ENCODE data around the gene CD151. TPM values are rescaled to one million over a fixed set of nuclear protein-coding genes. Genes with fewer than 3 reads are reported as not detected.

The CD151 gene
- polyA plus RNA-seq, 1 donor (not counting 4 experiments of a cell fraction or from before 2014, with no cell fraction given), result 434 TPM

GRCh38 chr11:795634-796564 is 36.9 kb upstream of the CD151 start:
- H3K4me1 ChIP-seq (ENCODE audit: control insufficient read depth, extremely low read depth, insufficient read depth, low read length), result peaks cover 17% of the 10 kb centered on the region
- no peaks in the 10 kb centered on the region for H4K20me1 ChIP-seq (ENCODE audit: control insufficient read depth, extremely low read depth, insufficient read depth, low read length)
- H3K9me1 ChIP-seq (ENCODE audit: control insufficient read depth, extremely low read depth, insufficient read depth, low read length), result no peaks in the 10 kb centered on the region
- FAIRE-seq, result peak; percentile 78
- TF ChIP-seq, protein P1, sequence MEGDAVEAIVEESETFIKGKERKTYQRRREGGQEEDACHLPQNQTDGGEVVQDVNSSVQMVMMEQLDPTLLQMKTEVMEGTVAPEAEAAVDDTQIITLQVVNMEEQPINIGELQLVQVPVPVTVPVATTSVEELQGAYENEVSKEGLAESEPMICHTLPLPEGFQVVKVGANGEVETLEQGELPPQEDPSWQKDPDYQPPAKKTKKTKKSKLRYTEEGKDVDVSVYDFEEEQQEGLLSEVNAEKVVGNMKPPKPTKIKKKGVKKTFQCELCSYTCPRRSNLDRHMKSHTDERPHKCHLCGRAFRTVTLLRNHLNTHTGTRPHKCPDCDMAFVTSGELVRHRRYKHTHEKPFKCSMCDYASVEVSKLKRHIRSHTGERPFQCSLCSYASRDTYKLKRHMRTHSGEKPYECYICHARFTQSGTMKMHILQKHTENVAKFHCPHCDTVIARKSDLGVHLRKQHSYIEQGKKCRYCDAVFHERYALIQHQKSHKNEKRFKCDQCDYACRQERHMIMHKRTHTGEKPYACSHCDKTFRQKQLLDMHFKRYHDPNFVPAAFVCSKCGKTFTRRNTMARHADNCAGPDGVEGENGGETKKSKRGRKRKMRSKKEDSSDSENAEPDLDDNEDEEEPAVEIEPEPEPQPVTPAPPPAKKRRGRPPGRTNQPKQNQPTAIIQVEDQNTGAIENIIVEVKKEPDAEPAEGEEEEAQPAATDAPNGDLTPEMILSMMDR (optimal IDR thresholded peaks at IDR 0.05 in 1 of 3, IDR thresholded peaks at IDR 0.05 in 1 of 3, conservative IDR thresholded peaks at IDR 0.05 in 1 of 3; ENCODE audit: extremely low read depth in 1 of 3, insufficient read depth in 2 of 3, low read length in 3 of 3), result no peak
- TF ChIP-seq EZH2 (IDR thresholded peaks at IDR 0.05; ENCODE audit: low read length), result no peak
- H3K27me3 ChIP-seq (ENCODE audit: control insufficient read depth, extremely low read depth, insufficient read depth, low read length), result no peaks in the 10 kb centered on the region
- no peak overlapping the region for H2AFZ ChIP-seq (ENCODE audit: control insufficient read depth, low read length)
- H3K27ac ChIP-seq (ENCODE audit: control insufficient read depth, insufficient read depth, low read length), result peak overlapping the region; percentile 70
- no peaks in the 10 kb centered on the region for H3K9me3 ChIP-seq (ENCODE audit: control insufficient read depth, low read depth, low read length)
- dilution Hi-C loops (cut with MboI; ENCODE audit: extremely low pct_ligation_motif_present, low sequenced_read_pairs), result no loop called here
- DNase-seq (ENCODE audit: low read depth, low spot score), result no peak
- H3K36me3 ChIP-seq (ENCODE audit: control insufficient read depth in 2 of 2, extremely low read depth in 1 of 2, insufficient read depth in 2 of 2, low read length in 2 of 2), result peaks cover 11 to 15% of the 10 kb centered on the region in 2 experiments
- peak overlapping the region; percentile 96 for H3K4me2 ChIP-seq (ENCODE audit: control insufficient read depth, extremely low read depth, insufficient read depth, low read depth, low read length)
- no peaks in the 10 kb centered on the region for H3K79me2 ChIP-seq (ENCODE audit: control insufficient read depth, insufficient read depth, low read length)
- H3K4me3 ChIP-seq (ENCODE audit: control insufficient read depth in 2 of 3, extremely low read depth in 1 of 3, insufficient read depth in 2 of 3, low read depth in 1 of 3, low read length in 3 of 3), result peak overlapping the region; percentile 84 to 89 (median 86)
- H3K9ac ChIP-seq (ENCODE audit: control insufficient read depth, extremely low read depth, insufficient read depth, low read length), result peak overlapping the region; percentile 80

- peaks cover 11 to 15% of the 10 kb centered on the region in 2 experiments for H3K36me3 ChIP-seq (ENCODE audit: control insufficient read depth in 2 of 2, extremely low read depth in 1 of 2, insufficient read depth in 2 of 2, low read length in 2 of 2)
These were observed 36.0 kb upstream of the CD151 start for GRCh38 chr11:796565-797295.

More at GRCh38 chr11:796565-797295, 36.0 kb upstream of the CD151 start:
- Histone ChIP-seq H3K9ac (ENCODE audit: control insufficient read depth, extremely low read depth, insufficient read depth, low read length) (peak overlapping the region; percentile 80), H3K27ac (ENCODE audit: control insufficient read depth, insufficient read depth, low read length) (peak overlapping the region; percentile 70), H4K20me1 (ENCODE audit: control insufficient read depth, extremely low read depth, insufficient read depth, low read length) (no peaks in the 10 kb centered on the region), H3K4me2 (ENCODE audit: control insufficient read depth, extremely low read depth, insufficient read depth, low read depth, low read length) (peak overlapping the region; percentile 96), H3K9me1 (ENCODE audit: control insufficient read depth, extremely low read depth, insufficient read depth, low read length) (no peaks in the 10 kb centered on the region), H3K4me1 (ENCODE audit: control insufficient read depth, extremely low read depth, insufficient read depth, low read length) (peaks cover 17% of the 10 kb centered on the region), H3K79me2 (ENCODE audit: control insufficient read depth, insufficient read depth, low read length) (no peaks in the 10 kb centered on the region), H2AFZ (ENCODE audit: control insufficient read depth, low read length) (peak overlapping the region; percentile 13), H3K27me3 (ENCODE audit: control insufficient read depth, extremely low read depth, insufficient read depth, low read length) (no peaks in the 10 kb centered on the region), H3K4me3 (ENCODE audit: control insufficient read depth in 2 of 3, extremely low read depth in 1 of 3, insufficient read depth in 2 of 3, low read depth in 1 of 3, low read length in 3 of 3) (peak overlapping the region; percentile 84 to 89 (median 86)), H3K9me3 (ENCODE audit: control insufficient read depth, low read depth, low read length) (no peaks in the 10 kb centered on the region)
- dilution Hi-C loops (cut with MboI; ENCODE audit: extremely low pct_ligation_motif_present, low sequenced_read_pairs), result no loop called here
- TF ChIP-seq, protein P1 (optimal IDR thresholded peaks at IDR 0.05 in 1 of 3, IDR thresholded peaks at IDR 0.05 in 1 of 3, conservative IDR thresholded peaks at IDR 0.05 in 1 of 3; ENCODE audit: extremely low read depth in 1 of 3, insufficient read depth in 2 of 3, low read length in 3 of 3), result no peak
- no peak for TF ChIP-seq EZH2 (IDR thresholded peaks at IDR 0.05; ENCODE audit: low read length)
- no peak for DNase-seq (ENCODE audit: low read depth, low spot score)
- no peak for FAIRE-seq
